PC-3 (cell line): ENCODE measurements around the gene LRRFIP2.

Source experiments
- EZH2 ChIP-seq: fragments of 300-600 bp; sonication (generic); IDR thresholded peaks from one replicate; pipeline ENCODE4 v1.6.1; 2017; ENCODE audit warnings: antibody characterized with exemption, mild to moderate bottlenecking, low read length; ENCODE audit not compliant: unreplicated experiment
- EZH2phosphoT487 ChIP-seq: fragments of 300-600 bp; sonication (generic); IDR thresholded peaks from 2 replicates; pipeline ENCODE4 v1.6.1; 2018; ENCODE audit warnings: mild to moderate bottlenecking, antibody characterized with exemption, low read length, borderline replicate concordance
- TF ChIP-seq, protein P1 (sequence below): fragments of 300-600 bp; sonication (generic); conservative IDR thresholded peaks from 2 replicates; pipeline ENCODE4 v1.5.1; 2017; ENCODE audit warnings: antibody characterized with exemption, low read depth, mild to moderate bottlenecking, low read length

GRCh38 chr3:37183976-37184375 is 9.6 kb upstream of the LRRFIP2 start:
- TF ChIP-seq, protein P1, sequence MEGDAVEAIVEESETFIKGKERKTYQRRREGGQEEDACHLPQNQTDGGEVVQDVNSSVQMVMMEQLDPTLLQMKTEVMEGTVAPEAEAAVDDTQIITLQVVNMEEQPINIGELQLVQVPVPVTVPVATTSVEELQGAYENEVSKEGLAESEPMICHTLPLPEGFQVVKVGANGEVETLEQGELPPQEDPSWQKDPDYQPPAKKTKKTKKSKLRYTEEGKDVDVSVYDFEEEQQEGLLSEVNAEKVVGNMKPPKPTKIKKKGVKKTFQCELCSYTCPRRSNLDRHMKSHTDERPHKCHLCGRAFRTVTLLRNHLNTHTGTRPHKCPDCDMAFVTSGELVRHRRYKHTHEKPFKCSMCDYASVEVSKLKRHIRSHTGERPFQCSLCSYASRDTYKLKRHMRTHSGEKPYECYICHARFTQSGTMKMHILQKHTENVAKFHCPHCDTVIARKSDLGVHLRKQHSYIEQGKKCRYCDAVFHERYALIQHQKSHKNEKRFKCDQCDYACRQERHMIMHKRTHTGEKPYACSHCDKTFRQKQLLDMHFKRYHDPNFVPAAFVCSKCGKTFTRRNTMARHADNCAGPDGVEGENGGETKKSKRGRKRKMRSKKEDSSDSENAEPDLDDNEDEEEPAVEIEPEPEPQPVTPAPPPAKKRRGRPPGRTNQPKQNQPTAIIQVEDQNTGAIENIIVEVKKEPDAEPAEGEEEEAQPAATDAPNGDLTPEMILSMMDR = no peak
- TF ChIP-seq EZH2 (no peak), EZH2phosphoT487 (no peak)
